ENCODE data around the gene ITSN2.
"Not testable (repeated sequence)": the region's sequence is repeated elsewhere in the genome, so short reads cannot be mapped to it uniquely, and the experiment has no call there.

The ITSN2 gene

DNA sequence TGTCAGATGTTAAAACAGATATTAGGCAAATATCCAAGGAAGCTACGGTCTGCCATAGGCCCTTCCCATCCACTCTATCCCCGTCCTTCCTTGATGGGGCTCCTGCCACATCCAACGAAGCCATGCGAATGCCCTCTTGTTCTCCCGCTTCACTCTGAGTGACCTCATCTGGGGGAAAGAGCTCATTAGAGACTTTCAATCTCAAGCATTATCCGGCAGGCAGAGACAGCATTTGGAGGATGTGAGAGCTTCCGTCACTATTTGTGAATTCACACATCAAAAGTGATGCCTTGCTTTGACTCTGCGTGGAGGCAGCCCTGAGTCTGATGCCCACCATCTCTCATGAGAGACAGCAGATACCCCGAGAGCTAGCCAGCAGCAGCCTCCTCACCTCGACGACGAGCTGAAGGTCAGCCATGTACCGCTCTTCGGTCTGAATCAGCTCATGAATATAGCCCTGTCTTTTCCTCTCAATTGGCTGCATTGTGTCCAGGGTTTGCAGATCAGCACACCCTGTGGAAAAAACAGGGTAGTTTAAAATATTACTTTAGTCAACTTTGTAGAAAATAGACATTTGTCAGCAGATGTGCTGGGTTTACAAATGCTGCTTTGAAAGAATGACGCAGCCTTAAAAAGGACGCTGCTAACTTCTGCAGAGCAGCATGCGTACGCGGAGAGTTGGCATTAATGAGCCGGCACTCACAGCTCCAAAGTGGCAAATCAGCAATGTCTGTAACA, 139.6 kb downstream of the ITSN2 start:
- DNase-seq (ENCODE audit: low read depth in 1 of 2, low spot score in 1 of 2), result no peak

DNA sequence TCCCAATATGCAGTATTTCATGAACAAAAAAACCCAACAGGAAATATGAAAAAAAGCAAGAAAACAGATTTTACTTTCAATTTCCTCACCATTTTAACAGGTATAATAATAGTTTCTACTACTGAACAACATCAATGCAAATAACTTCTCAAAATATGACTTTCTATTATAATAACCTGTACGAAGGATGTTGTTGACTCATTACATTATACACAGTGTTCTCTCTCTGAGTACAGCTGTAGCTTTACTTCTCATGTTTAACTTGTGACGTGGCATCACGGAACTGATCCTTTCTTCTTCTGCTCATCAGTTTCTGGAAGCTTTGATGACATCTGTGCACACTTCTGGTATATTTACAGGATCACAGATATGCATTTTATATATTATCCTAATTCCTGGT, 145.5 kb downstream of the ITSN2 start:
- no peak for DNase-seq (ENCODE audit: low read depth in 1 of 2, low spot score in 1 of 2)

DNA sequence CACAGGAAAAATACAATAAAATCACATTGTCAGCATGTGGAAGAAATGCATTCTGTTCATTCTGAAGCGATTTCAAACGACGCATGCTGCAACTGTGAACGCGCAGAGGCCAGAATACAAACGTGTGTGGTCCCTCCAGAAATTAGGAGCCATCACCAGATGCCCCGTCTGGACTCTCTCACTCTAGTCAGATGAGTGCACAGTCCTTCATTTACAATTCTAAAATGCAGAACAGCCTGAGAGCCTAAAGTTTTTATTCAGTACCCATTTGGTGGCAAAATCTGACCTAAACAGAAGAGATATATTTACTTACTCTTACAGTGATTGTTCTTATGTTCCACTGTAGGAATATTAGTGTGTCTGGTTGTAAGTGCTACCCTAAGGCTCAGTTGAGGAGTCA, 148.9 kb downstream of the ITSN2 start:
- DNase-seq (ENCODE audit: low read depth in 1 of 2, low spot score in 1 of 2), result no peak

DNA sequence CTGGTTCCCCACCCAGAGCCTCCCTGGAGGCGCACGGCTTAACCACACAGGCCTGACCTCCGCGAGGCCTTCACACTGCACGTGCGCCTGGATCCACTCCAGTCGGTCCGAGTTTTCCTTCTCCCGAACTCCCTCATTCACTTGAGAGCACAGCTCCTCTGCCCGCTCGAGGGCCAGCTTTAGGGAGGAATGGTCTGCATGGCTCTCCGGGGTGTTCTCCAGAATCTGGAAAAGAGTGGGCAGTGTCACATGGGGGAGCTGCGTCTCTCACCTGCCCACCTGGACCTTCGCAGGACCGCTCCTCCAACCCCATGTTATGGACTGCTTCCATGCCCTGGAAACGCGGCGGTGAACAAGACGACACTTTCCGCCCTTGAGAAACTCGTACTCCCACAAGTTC, 149.6 kb downstream of the ITSN2 start:
- DNase-seq (ENCODE audit: low read depth in 1 of 2, low spot score in 1 of 2), result no peak

DNA sequence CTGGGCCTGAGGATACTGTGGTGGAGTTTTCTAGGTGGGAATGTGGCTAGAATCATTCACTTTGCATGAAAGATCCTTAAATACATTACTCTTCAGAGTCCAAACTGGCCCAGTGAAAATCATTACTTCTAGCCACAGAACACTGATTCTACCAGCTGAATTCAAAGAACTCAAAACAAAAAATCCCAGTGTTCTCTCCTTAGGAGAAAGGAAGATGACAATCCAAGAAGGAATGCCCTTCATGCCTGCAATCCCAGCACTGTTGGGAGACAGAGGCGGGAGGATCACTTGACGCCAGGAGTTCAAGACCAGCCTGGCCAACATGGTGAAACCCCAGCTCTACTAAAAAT, 150.3 kb downstream of the ITSN2 start:
- no peak for DNase-seq (ENCODE audit: low read depth in 1 of 2, low spot score in 1 of 2)

DNA sequence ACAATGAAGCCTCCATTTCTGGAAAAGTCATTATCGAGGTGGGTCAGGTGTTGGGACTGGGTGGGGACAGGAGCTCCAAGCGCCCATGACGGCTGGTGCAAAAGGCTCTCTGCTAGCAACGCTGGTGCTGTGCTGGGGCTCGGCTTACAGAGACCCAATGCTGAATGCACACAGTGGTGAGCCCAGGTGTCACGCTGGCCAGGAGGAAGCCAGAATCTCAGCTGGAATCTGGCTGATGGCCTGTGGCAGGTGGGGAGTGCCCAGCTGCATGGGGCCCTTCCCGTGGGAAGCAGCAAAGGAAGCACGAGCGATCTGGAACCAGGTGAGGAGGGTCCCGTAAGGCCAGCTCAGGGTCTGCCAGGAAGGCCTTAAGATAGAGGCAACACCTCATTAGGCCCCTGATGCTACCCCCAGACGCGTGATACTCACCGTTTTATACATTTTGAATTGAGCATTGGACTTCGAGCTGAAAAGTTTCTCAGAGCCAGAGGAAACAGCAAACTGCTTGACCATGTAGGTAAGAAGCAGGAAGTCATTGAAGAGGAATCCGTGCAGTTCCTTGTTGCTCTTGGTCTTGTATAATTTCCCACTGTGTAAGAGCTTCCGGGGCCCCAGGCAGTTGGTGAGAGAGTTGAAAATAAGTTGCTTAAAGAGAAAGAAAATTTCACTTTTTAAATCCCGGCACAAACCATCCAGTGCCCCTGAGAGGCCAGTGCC, 150.8 kb downstream of the ITSN2 start:
- DNase-seq (ENCODE audit: low read depth in 1 of 2, low spot score in 1 of 2), result no peak

DNA sequence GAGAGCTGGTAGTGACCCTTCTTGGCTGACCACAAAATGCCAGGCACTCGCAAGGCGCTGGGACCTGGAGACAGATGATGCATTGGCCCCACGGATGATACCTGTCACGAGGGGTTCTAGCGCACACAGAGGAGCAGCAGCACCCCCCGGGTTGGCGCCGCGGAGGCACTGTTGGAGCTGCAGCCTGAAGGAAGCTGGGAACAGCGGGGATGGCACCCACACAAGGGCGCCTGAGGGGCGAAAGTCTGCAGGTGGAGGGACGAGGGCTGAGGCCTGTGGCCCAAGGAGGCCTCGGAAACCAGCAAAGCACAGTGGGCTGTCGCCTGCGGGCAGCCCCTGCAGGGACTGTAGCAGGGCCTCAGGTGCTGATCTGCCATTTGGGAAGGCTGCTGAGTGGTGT, 151.8 kb downstream of the ITSN2 start:
- no peak for DNase-seq (ENCODE audit: low read depth in 1 of 2, low spot score in 1 of 2)

DNA sequence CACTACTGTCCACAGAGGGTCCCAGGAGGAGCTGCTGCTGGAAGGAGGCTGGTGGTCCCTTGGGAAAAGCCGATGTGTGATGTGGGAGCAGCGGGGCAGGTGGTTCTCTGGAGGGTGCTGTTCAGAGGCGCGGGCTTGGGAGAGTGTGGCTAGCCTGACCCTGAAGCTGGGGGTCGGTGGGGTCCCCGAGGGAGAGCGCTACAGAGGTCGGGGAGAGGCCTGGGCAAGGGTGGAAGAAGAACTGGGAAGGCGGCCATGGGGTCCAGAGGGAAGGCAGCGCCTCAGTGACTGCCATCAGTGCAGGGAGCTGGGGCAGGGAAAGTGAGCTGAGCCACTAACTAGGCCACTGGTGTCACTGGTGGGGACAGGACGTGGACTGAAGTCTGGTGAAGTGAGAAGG, 153.0 kb downstream of the ITSN2 start:
- no peak for DNase-seq (ENCODE audit: low read depth in 1 of 2, low spot score in 1 of 2)

DNA sequence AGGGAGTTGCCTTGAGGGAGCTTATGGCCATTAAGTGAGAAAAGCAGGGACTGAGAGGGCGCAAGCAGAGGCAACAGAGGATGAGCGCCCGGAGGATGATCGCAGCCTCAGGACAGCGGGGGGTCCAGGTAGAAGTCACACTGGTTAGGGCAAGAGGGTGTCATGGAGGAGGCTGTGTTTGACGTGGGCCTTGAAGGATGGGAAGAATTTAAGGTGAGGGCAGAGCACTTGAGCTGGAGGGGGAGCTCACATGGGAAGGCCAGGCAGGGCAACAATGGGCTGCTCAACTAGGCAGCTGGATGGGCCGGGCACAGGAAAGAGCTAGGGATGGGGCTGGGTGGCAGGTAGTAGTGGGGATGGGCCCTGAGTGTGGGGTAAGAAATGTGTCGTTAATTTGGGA, 153.6 kb downstream of the ITSN2 start:
- no peak for DNase-seq (ENCODE audit: low read depth in 1 of 2, low spot score in 1 of 2)

DNA sequence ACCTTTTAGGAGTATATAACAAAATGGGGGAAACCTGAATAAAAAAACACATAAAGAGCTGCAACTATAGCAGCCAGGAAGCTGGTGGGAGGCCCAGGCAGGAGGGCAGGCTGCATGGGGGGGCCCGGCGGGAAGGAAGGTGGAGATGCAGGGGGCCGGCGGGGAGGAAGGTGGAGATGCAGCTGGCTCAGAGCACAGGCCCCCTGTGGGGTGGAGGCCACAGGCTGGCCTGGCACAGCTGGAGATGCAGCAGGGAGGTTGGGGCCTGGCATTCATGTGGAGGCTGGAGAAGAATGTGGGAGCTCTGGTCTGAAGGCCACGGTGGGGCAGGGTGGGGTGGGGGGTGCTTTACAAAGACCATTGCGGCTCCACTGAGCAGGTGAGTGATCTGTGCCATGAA, 154.1 kb downstream of the ITSN2 start:
- no peak for DNase-seq (ENCODE audit: low read depth in 1 of 2, low spot score in 1 of 2)

DNA sequence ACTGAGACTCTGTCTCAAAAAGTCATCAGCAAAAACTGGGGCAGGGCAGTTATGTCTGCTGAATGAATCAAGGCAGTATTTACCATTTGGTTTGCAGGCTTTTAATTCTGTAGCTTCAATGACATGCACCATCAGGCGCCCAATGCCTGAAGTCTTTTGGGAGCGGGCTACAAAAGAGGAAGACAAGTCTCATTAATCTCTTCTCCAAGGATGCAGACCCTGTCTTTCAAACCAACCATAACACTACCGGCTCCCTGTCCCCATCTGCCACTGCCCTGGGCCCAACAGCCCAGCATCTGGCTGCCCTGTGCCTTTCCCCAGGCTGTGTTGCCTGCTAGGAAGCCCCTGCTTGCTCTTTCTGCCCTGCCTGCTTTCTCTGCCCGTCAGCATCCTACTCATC, 155.2 kb downstream of the ITSN2 start:
- DNase-seq (ENCODE audit: low read depth in 1 of 2, low spot score in 1 of 2), result no peak

DNA sequence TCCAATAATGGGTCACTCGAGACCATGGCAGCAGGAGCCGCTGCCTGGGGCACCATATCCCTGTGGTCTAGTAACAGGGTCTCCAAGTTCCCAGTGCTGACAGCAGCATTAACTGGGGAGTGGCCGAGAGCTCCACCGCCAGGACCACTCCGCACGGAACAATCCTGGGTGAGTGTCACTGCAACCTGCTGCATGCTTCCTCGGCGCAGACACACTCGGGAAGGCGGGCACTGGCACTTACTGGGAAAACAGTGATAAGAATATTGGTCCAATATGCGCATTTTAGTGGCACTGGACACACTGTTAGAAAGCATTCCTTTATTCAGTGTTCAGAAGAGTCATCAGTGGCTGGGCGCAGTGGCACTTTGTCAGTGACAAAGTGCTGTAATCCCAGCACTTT, 155.8 kb downstream of the ITSN2 start:
- no peak for DNase-seq (ENCODE audit: low read depth in 1 of 2, low spot score in 1 of 2)

DNA sequence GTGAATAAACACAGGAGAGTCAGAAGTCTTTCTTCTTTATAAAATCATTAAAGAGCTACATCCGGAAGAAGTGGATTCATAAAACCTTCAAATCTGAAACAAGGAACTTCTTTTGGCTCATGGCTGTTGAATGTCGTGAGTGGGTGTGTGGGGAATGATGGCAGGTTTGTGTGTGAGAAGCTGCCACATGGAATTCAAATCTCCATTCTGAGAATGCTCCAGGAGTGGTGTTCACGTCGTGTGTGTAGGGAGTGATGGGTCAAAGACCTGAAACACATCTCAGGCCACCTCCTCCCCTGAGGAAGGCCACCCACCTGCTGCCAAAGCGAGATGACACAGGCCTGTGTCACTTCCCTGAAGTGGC, 156.6 kb downstream of the ITSN2 start:
- no peak for DNase-seq (ENCODE audit: low read depth in 1 of 2, low spot score in 1 of 2)

DNA sequence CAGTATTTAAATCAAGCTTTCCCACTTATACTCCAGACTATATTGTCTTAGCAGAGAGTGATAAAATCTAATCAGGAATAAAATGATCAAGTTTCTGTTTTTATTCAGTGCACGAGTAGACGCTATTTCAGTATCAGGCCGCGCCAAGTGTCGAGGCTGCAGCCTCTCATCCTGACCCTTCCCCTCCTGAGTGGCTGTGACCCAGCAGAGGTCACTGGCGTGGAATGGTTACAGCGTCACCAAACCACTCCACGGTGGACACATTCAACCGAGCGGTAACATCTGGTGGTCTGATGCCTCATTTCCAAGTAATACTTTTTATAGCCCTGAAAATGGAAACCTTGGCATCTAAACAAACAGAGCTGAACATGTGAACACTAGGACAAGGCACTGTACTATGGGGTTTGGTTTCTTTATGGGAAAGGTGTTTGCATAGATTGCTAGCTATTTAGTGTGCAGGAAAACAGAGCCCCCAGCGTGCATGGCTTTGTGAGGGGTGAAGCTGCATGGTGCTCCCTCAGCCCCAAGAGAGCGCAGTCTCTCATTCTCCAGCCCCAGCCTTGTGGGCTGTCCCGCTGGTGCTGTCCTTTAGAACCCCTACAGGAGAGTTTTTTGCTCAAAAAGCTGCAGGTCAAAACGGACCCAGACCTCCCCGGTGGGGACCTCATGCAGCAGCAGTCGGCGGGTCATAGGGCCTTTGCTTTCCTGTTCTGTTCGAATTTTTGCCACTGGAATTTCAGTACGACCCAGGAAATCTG, 157.1 kb downstream of the ITSN2 start:
- no peak for DNase-seq (ENCODE audit: low read depth in 1 of 2, low spot score in 1 of 2)

DNA sequence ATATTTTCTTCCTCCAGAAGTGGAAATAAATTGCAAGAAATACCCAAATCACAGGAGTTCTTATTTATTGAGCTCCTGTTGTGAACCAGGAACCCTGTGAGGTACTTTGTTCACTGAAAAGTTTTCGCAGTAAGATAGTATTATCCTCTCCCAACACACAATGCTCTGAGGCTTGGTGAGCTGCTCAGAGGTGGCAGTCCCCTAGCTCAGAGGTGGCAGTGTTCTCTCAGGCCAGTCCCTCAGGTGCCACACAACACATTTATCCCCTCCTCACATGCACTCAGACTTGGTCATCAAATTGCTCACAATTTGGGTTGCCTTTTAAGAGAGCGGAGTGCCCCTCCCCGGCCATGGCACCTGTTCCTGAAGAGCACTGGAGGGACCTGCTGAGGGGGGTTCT, 159.5 kb downstream of the ITSN2 start:
- no peak for DNase-seq (ENCODE audit: low read depth in 1 of 2, low spot score in 1 of 2)

DNA sequence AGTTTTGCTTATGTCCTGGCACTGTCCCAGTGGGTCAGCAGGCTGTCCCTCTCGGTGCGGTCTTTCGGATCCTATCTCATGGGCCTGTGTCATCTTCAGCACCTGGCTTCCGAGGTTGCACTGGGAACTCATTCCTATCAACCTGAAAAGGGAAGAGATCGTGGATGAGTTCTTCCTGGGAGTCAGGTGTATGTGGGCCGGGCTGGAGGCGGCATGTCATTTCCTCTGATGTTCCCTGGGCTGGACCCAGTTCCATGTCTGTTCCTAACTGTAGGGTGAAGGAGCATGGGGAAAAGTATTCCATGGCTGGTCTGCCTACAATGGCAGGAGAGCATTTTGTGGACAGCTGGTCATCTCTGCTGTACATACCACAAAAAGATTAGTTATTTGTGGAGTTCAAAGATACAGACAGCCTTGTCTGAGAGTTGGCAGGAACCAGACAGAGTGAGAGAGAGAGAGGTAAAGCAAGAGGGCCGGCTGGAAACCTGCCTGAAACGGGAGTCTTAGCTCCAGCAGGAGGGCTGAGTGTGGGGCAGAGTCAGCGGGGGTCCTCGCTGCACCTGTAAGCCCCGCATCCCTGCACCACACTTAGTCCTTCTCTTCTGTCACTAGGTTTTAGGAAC, 160.3 kb downstream of the ITSN2 start:
- DNase-seq (ENCODE audit: low read depth in 1 of 2, low spot score in 1 of 2), result no peak

DNA sequence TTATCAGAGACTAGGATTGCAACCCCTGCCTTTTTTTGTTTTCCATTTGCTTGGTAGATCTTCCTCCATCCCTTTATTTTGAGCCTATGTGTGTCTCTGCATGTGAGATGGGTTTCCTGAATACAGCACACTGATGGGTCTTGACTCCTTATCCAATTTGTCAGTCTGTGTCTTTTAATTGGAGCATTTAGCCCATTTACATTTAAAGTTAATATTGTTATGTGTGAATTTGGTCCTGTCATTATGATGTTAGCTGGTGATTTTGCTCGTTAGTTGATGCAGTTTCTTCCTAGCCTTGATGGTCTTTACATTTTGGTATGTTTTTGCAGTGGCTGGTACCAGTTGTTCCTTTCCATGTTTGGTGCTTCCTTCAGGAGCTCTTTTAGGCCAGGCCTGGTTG, 163.1 kb downstream of the ITSN2 start:
- not testable (repeated sequence) for DNase-seq (ENCODE audit: low read depth in 1 of 2, low spot score in 1 of 2)

DNA sequence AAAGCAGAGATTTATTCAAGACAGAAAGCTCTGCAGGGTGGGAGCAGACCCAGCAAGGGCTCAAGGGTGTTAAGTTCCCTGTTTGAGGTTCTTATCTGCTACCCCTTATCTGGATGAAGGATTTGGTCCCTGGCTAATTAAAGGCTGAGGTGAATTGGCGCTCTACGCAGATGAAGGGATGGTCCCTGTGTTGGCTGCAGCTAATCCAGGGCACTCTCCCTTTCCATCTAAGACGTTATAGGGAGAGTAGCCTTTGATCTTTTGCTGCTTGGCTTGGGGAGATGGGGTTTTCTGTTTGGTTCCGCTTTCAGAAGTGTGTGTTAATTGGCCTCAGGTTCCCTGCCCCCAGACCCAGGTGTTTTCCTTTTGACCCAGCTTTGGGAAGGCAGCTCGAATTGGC, 168.5 kb downstream of the ITSN2 start:
- DNase-seq (ENCODE audit: low read depth in 1 of 2, low spot score in 1 of 2), result no peak

DNA sequence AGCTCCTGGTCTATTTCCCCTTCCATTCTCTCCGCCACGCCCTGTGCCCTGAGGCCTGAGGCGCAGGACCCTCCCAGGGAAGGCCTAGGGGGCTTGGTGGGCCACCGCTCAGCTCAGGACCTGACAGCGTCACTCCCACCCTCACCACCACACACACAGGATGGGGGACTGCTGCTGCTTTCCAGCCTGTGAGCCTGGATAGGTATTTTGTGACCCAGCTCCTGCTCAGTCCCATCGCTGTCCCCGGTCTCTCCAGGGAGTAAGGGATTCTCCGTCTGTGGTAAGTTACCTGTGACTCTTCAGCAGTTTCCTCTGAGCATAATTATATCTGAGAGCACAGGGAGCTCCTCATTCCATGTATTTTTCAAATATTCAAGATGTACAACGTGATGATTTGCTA, 169.2 kb downstream of the ITSN2 start:
- no peak for DNase-seq (ENCODE audit: low read depth in 1 of 2, low spot score in 1 of 2)

DNA sequence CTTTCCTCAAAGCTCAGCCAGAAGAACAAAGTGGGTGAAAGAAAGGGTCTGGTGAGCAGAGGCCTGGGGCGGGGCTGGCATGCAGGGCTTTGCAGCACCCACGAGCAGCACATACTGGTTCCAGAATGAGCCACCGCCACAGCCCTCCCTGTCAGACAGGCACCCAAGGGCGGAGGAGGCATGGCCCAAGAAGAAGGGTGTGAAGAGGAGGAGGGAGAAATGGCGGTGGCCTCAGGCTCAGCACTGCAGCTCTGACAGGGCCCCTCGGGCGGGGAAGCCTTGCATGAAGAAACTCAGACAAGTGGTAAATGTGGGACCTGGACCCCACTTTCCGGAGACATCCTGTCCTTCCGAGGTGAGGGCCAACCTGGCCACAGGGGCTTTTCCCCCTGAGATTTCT, 169.8 kb downstream of the ITSN2 start:
- DNase-seq (ENCODE audit: low read depth in 1 of 2, low spot score in 1 of 2), result no peak

DNA sequence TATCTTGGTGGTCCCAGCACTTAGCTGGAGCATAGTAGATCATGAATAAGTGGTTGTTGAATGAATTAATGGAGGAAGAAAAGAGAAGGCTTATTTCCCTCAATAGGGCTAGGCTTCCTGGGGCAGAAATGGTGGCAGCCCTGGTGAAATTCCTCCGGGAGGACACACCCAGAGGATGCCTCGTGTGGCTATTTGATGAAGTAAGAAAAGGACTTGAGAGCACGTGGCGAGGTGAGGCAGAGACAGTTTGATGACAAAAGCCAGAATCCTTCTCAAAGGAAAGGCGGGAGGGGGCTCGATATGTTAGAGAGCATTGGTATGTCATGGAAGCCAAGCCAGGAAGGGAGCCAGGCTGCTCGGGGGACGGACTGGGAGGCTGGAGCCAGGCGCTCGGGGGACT, 170.8 kb downstream of the ITSN2 start:
- no peak for DNase-seq (ENCODE audit: low read depth in 1 of 2, low spot score in 1 of 2)

Data from activated CD4-positive, alpha-beta T cell treated with anti-CD3 and anti-CD28 coated beads, Interleukin-2, amount 50 U/mL, for 24 hours (primary cell).